DMS 273 treated with DMSO at 0.1 percent for 48 hours (cell line): ENCODE data around the gene HSH2D.
"Not testable (repeated sequence)": the region's sequence is repeated elsewhere in the genome, so short reads cannot be mapped to it uniquely, and the experiment has no call there.

Experiments used
- DNase-seq: peaks from one replicate; lab custom pipeline; 2025; lab: John Stamatoyannopoulos, UW

HSH2D gene

GRCh38 chr19:16143399-16144215 is at the start of gene HSH2D:
TSS of gene HSH2D (plus strand) at chr19:16143685. CDS start at chr19:16148751, 5,066 bp downstream.
- no peak for DNase-seq

- no peak for DNase-seq
Observed at GRCh38 chr19:16094360-16095070, 49.0 kb upstream of the HSH2D start.

GRCh38 chr19:16095071-16095571 is 48.4 kb upstream of the HSH2D start:
- no peak for DNase-seq

GRCh38 chr19:16096280-16096855 is 47.1 kb upstream of the HSH2D start:
- DNase-seq: no peak

- no peak for DNase-seq
Observed at GRCh38 chr19:16098416-16098768, 45.1 kb upstream of the HSH2D start.

GRCh38 chr19:16098821-16099220 is 44.7 kb upstream of the HSH2D start:
- DNase-seq: no peak

GRCh38 chr19:16099314-16099965 is 44.0 kb upstream of the HSH2D start:
- not testable (repeated sequence) for DNase-seq

GRCh38 chr19:16100524-16100923 is 43.0 kb upstream of the HSH2D start:
- no peak for DNase-seq

GRCh38 chr19:16104722-16105121 is 38.8 kb upstream of the HSH2D start:
- no peak for DNase-seq

GRCh38 chr19:16106121-16106520 is 37.4 kb upstream of the HSH2D start:
- DNase-seq: no peak

- DNase-seq: peak; percentile 95
Observed at GRCh38 chr19:16111160-16111908, 32.2 kb upstream of the HSH2D start, which contains the start of gene RAB8A. TSS of gene RAB8A (plus strand) at chr19:16111889. CDS start at chr19:16111902, 13 bp downstream.

- DNase-seq: no peak
Observed at GRCh38 chr19:16111909-16112752, 31.4 kb upstream of the HSH2D start.

- no peak for DNase-seq
Observed at GRCh38 chr19:16112778-16113177, 30.7 kb upstream of the HSH2D start.

- DNase-seq: no peak
Observed at GRCh38 chr19:16113727-16114126, 29.8 kb upstream of the HSH2D start.

- no peak for DNase-seq
Observed at GRCh38 chr19:16115301-16116039, 28.0 kb upstream of the HSH2D start.

- no peak for DNase-seq
Observed at GRCh38 chr19:16116067-16116466, 27.4 kb upstream of the HSH2D start.

- DNase-seq: no peak
Observed at GRCh38 chr19:16117594-16118033, 25.9 kb upstream of the HSH2D start.

GRCh38 chr19:16118489-16119033 is 24.9 kb upstream of the HSH2D start:
- no peak for DNase-seq

GRCh38 chr19:16119075-16119857 is 24.2 kb upstream of the HSH2D start:
- DNase-seq: not testable (repeated sequence)
